ENCODE measurements around the gene CNP.
"Not testable (repeated sequence)": the region's sequence is repeated elsewhere in the genome, so short reads cannot be mapped to it uniquely, and the experiment has no call there.

Gene CNP

GRCh38 chr17:41966463-41967140, at the start of gene CNP:
CNP (plus strand) TSS chr17:41966795; CDS start chr17:41966885, 90 bp downstream.
- DNase-seq (ENCODE audit: low read depth), result peak; percentile 67

- DNase-seq (ENCODE audit: low read depth), result peak; percentile 81
Measured at GRCh38 chr17:41917192-41917591, 49.4 kb upstream of the CNP start.

DNA sequence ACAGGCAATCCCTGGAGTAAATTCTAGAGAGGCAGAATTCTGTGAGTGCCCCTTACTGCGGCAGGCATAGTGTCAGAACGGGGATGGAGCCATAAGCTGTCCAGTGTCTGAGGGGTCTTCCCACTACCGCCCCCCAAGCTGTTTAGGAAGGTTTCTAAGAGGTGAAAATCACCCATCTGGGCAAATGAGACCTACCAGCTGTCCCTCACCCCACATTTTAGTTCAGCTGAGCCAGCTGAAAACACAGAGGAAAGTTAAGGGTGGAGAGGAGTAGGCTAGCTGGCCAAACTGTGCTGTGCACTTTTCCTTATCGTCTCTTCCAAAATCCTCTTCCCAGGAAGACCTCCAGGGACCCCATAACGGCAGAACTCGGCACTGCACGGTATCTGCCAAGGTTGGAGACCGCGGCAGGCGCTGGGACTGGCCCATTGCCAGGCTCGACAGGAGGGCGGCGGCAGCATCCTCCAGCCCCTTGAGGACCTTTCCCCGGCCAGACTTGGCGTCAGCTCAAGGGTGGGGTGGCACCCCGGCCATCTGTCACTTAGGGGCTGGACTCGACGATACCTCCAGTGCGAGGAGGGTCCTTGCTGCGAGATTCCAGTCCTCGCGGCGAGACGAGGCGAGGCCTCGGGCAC, 48.8 kb upstream of the CNP start:
- no peak for DNase-seq (ENCODE audit: low read depth)

DNA sequence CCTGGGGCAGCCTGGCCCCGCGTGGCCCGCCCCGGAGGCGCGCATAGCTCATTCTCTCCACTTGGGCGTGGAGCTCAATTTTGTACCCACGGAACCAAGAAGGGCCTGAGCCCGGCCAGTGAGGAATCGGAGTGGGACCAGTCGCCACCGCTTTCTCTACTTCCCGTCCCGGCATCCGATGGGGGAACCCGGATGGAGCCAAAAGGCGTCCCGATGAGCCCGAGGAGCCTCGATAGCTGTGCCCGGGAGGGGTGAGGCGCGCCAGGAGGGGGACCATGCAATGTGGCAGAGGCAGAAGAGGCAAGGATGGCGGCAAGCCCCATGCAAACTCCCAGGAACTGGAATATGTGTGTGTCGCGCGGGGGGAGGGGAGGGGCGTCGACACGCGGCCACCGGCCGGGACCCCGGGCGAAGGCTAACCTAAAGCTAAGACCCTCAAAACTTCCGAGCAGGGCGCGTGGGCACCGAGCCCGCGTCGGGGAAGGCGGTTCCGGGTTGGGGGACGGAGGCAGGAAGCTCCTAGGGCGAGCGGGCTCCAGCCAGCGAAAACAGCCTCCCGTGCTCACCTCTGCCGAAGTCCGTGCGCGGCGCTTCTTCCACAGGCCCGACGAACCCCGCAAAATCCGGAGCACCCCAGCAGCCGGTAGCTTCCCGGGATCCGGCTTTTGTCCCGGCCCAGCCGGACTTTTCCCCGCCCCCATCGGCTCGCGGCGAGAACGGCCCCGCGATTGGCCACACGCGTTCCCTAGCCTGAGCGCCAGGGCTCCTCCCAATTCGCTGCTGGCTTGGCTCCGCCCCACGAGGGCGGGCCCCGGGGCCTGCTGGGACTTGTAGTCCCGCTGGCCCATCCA, 48.1 kb upstream of the CNP start, which contains the start of gene ACLY:
TSS of gene ACLY (minus strand) at position 638 of the 851 bp plus-strand sequence. CDS start 5,078 bp downstream, outside the sequence.
- DNase-seq (ENCODE audit: low read depth), result peak; percentile 95

GRCh38 chr17:41919165-41919817, 47.3 kb upstream of the CNP start:
- DNase-seq (ENCODE audit: low read depth), result no peak

- DNase-seq (ENCODE audit: low read depth), result no peak
Measured at GRCh38 chr17:41919840-41920579, 46.6 kb upstream of the CNP start.

DNA sequence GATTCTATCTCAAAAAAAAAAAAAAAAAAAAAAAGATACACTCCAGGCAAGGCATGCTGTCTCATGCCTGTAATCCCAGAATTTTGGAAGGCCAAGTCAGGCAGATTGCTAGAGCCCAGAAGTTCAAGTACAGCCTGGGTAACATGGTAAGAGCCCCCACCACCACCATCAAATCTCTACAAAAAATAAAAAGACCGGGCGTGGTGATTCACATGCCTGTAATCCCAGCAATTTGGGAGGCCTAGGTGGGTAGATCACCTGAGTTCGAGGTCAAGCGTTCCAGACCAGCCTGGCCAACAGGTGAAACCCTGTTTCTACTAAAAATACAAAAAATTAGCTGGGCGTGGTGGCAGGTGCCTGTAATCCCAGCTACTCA, 46.0 kb upstream of the CNP start:
- no peak for DNase-seq (ENCODE audit: low read depth)

GRCh38 chr17:41925991-41926590, 40.5 kb upstream of the CNP start:
- no peak for DNase-seq (ENCODE audit: low read depth)

DNA sequence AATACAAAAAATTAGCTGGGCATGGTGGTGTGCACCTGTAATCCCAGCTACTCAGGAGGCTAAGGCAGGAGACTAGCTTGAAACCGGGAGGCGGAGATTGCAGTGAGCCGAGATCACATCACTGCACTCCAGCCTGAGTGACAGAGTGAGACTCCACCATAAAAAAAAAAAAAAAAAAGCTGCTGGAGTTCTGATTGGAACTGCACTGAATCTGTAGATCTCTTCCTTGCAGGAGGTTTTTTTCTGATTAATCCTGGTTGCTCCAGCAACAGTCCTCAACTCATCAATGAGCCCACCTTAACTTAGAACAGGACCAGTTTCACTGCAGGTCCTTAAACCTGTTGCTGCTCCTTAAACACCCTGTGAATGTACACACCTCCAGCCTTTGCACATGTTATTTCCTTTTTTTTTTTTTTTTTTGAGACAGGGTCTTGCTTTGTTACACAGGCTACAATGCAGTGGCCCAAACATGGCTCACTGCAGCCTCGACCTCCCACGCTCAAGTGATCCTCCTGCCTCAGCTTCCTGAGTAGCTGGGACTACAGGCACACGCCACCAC, 37.8 kb upstream of the CNP start:
- DNase-seq (ENCODE audit: low read depth), result no peak

DNA sequence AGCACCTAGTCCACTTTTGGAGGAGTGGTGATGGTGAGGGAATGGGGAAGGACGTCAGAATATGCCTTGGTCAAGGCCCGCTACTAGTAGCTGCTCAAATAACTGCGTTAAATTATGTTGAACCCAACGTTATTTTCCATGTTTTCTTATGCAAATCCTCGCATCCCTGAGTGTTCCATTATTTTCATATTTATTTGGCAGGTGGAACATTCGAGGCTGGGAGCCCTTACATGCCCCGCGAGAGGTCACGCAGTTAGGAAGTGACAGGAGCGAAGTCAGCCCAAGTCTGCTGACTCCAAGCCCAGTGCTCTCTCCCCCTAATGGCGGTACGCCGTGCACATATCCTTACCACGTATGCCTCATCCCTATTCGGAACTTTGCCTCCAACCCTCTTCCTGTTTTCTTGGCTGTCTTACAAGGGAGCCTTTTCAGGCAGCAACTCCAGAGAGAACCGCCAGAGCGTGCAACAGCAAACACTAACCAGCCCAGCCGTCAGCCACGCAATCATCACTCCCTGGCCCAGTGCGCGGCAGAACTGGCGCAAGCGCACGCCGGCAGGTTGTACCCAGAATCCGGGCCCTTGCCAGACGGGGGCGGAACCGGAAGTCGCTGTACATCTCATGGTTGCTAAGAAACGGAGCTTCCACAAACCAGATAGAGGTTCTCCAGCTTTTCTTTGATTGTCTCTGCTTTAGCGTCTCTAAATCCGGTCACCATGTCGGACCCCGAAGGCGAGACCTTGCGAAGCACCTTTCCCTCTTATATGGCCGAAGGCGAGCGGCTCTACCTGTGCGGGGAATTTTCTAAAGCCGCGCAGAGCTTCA, 36.4 kb upstream of the CNP start, which contains the start of gene ODAD4:
TSS of gene ODAD4 (plus strand) at position 609 of the 824 bp plus-strand sequence. CDS start at position 716, 107 bp downstream.
- DNase-seq (ENCODE audit: low read depth), result peak; percentile 97

DNA sequence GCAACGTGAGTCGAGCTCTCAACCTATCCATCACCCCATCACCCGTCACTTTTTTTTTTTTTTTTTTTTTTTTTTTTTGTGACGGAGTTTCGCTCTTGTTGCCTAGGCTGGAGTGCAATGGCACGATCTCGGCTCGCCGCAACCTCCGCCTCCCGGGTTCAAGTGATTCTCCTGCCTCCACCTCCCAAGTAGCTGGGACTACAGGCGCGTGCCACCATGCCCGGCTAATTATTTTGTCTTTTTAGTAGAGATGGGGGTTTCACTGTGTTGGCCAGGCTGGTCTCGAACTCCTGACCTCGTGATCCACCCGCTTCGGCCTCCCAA, 35.8 kb upstream of the CNP start:
- DNase-seq (ENCODE audit: low read depth), result not testable (repeated sequence)

DNA sequence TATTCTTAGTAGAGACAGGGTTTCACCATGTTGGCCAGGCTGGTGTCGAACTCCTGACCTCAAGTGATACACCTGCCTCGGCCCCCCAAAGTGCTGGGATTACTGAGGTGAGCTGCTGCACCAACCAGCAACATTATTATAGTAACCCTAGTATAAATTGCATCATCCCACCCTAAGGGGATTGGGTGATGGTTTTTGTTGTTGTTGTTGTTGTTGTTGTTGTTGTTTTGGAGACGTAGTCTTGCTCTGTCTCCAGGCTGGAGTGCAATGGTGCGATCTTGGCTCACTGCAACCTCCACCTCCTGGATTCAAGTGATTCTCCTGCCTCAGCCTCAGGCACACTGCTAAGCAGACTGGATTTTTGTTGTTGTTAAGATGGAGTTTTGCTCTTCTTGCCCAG, 34.9 kb upstream of the CNP start:
- not testable (repeated sequence) for DNase-seq (ENCODE audit: low read depth)

DNA sequence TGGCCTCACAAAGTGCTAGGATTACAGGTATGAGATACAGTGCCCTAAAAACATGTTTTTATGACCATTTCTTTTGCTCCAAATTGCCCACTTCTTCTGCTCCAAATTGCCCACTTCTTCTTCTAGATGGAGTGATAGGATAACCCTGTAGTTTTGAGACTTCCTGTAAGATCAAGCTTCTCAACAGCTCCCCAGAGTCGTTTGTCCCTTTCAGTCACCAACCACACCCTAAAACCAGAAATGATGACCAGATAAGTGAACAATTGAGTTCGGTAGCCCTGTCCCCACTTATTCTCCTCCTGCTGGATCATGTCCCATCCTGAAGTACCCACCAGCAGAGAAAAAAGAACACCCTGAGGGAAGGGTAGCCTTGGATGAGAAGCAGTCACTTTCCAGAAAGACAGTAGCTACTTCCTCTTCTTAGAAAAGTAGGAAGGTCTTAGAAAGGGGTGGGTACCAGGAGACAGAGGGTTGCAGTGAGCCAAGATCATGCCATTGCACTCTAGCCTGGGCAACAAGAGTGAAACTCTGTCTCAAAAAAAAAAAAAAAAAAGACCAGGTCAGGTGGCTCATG, 33.7 kb upstream of the CNP start:
- no peak for DNase-seq (ENCODE audit: low read depth)

GRCh38 chr17:41935641-41936040, 31.0 kb upstream of the CNP start:
- DNase-seq (ENCODE audit: low read depth), result no peak

DNA sequence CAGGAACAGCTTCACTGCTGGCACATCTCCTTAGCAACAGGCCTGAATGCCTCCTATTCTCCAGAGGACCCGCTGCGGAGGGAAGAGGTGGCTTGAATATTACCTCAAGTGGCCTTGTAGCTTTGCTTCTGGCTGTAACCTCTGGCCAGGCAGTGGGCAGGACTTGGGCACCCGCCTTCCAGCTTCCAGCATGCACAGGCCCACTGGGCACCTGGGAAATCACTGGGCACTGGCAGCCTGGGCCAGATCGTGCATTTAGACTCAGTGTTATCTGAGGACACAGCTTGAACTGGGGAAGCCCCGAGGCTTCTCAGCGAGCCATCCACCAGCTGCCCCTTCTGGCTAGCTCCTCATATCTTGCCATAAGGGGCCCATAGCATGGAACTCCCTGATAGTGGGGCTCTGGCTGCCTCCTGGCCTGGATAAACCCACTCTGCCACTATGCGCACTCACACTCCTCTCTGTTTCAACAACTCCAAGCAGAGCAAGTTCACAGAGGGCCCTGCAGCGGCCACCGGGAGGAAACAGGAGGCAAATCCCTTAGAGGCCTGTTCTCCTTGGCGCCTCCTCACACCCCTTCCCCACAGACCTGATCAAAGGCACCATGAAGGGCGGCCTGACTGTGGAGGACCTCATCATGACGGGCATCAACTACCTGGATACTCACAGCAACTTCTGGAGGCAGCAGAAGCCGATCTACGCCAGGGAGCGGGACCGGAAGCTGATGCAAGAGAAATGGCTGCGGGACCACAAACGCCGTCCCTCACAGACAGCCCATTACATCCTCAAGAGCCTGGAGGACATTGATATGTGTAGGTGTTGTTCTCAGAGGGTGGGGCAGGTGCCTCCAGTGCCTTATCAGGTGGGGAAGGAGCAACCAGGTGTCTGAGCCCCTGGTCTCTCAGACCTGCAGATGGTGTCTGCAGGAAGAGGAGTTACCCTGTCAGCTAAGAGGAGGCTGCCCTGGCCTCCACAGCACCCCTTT, 28.3 kb upstream of the CNP start:
- DNase-seq (ENCODE audit: low read depth), result no peak

DNA sequence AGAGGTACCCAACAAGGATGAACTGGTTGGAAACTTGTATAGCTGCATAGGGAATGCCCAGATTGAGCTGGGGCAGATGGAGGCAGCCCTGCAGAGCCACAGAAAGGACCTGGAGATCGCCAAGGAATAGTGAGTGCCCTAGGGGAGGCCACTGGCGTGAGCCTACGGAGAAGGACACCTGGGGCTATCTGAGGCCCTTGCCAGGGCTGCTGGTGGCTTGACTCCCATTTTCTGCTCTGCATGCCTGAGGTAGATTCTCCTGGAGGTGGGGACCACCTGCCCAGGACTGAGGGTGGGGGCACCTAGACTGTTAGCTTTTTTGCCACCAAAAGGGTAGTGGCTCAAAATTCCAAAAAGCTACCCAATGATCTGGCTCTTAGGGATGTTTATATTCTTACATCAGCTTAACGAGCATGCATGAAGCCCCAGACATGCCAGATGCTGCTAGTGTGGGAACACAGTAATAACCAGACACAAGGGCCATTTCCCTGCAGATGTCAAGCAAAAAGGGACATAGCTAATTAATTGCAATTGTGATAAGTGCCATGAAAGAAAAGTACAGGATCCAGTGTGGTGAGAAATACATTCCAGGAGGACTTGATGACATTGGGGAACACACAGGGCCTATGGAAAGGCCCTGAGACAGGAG, 27.4 kb upstream of the CNP start:
- no peak for DNase-seq (ENCODE audit: low read depth)

DNA sequence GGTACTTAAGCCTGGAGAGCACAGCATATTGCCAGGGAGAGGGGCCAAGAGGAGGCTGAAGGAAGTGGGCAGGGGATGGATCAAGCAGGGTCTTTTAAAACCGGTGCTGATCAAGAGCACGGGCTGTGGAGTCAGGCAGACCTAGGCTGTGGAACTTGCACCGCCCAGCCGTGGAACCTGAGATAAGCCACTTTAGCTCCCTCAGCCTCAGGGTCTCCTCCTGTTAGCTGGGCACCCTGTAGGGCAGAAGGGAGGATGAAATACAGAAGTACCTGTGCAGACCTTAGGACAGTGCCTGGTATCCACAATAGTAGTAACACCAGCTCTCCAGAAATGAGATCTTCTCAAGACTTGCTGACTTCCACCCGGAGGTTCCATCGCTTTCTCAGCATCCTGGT, 26.9 kb upstream of the CNP start:
- DNase-seq (ENCODE audit: low read depth), result no peak

DNA sequence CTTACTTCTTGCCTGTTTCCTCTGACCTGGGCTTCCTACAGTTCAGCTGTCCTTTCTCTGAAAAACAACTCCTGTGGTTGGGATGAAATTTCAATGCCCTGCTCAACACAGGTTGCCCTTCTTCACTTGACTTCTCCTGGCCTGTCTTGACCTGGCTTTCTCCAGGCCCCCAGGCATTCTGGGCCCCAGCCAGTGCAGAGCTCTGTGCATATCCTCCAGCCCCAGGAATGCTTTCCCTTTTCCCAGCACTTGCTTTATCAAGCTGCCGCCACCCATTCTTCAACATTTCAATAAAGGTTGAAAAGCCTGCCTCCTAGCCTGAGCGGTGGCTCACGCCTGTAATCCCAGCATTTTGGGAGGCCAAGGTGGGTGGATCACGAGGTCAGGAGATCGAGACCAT, 25.4 kb upstream of the CNP start:
- DNase-seq (ENCODE audit: low read depth), result no peak
